ENCODE results near the gene GTPBP10. TPM values are rescaled to one million over a fixed set of nuclear protein-coding genes. Genes with fewer than 3 reads are reported as not detected.

Gene GTPBP10
- 10 to 100 TPM; 11.2 to 35.2 (median 19.0) TPM for total RNA-seq

- Histone ChIP-seq H3K9me3 (no peaks in the 10 kb centered on the region), H3K27ac (peak within 1 kb of the TSS; percentile 85 to 88), H3K4me3 (peak within 1 kb of the TSS; percentile 70 to 72), H3K4me1 (no peaks in the 10 kb centered on the region), H3K36me3 (no peaks in the 10 kb centered on the region), H3K27me3 (no peaks in the 10 kb centered on the region)
- TF ChIP-seq POLR2A (IDR thresholded peaks at IDR 0.05) (peak; percentile 46 to 65), CTCF (IDR thresholded peaks at IDR 0.05) (peak; percentile 84 to 87 (median 85))
- intact Hi-C loops (cut with DNase I; ENCODE audit: low total_unique reads) = no loop called here
- peak; percentile 93 to 95 for DNase-seq
Measured at GRCh38 chr7:90346336-90347125, at the start of gene GTPBP10. GTPBP10 (plus strand) TSS chr7:90346716; CDS start chr7:90346742, 26 bp downstream.

GRCh38 chr7:90298145-90299038 lies 48.1 kb upstream of the GTPBP10 start:
- DNase-seq = no peak
- no peaks in the 10 kb centered on the region for H3K27me3 ChIP-seq
- H3K27ac ChIP-seq = no peak overlapping the region
- no peaks in the 10 kb centered on the region for H3K36me3 ChIP-seq
- H3K9me3 ChIP-seq = no peaks in the 10 kb centered on the region
- no peak overlapping the region for H3K4me3 ChIP-seq
- H3K4me1 ChIP-seq = no peaks in the 10 kb centered on the region
- intact Hi-C loops (cut with DNase I; ENCODE audit: low total_unique reads) = no loop called here
- peak in 3 of 4 experiments; percentile 31 to 53 (median 38) for TF ChIP-seq CTCF (IDR thresholded peaks at IDR 0.05)
- no peak for TF ChIP-seq POLR2A (IDR thresholded peaks at IDR 0.05)

- no peak for DNase-seq
- intact Hi-C loops (cut with DNase I; ENCODE audit: low total_unique reads) = no loop called here
- no peaks in the 10 kb centered on the region for H3K36me3 ChIP-seq
Measured at GRCh38 chr7:90303241-90303640, 43.3 kb upstream of the GTPBP10 start.

GRCh38 chr7:90309872-90310271 lies 36.6 kb upstream of the GTPBP10 start:
- H3K4me1 ChIP-seq = no peaks in the 10 kb centered on the region
- H3K27me3 ChIP-seq = no peaks in the 10 kb centered on the region
- intact Hi-C loops (cut with DNase I; ENCODE audit: low total_unique reads) = no loop called here
- H3K9me3 ChIP-seq = no peaks in the 10 kb centered on the region
- no peak overlapping the region for H3K27ac ChIP-seq
- no peak for TF ChIP-seq CTCF (IDR thresholded peaks at IDR 0.05)
- no peak for DNase-seq
- no peaks in the 10 kb centered on the region for H3K36me3 ChIP-seq
- H3K4me3 ChIP-seq = no peak overlapping the region

More at GRCh38 chr7:90303241-90303640, 43.3 kb upstream of the GTPBP10 start:
- no peak for TF ChIP-seq POLR2A (IDR thresholded peaks at IDR 0.05)
- no peak for TF ChIP-seq CTCF (IDR thresholded peaks at IDR 0.05)
- Histone ChIP-seq H3K4me3 (no peak overlapping the region), H3K4me1 (no peaks in the 10 kb centered on the region), H3K9me3 (no peaks in the 10 kb centered on the region), H3K27me3 (no peaks in the 10 kb centered on the region), H3K27ac (no peak overlapping the region)

GRCh38 chr7:90311175-90311574 lies 35.3 kb upstream of the GTPBP10 start:
- H3K4me1 ChIP-seq = no peaks in the 10 kb centered on the region
- H3K4me3 ChIP-seq = no peak overlapping the region
- no peak for DNase-seq
- no peaks in the 10 kb centered on the region for H3K9me3 ChIP-seq
- TF ChIP-seq POLR2A (IDR thresholded peaks at IDR 0.05) (no peak), CTCF (IDR thresholded peaks at IDR 0.05) (no peak)
- no peak overlapping the region for H3K27ac ChIP-seq
- H3K36me3 ChIP-seq = no peaks in the 10 kb centered on the region
- intact Hi-C loops (cut with DNase I; ENCODE audit: low total_unique reads) = no loop called here
- no peaks in the 10 kb centered on the region for H3K27me3 ChIP-seq

Measured in uterus (tissue), 4 donors.